HUES64 (cell line): ENCODE results near the gene CCER1. TPM values are rescaled to one million over a fixed set of nuclear protein-coding genes. Genes with fewer than 3 reads are reported as not detected.

Experiments used
- H3K27ac ChIP-seq: 2 replicates; pipeline ENCODE4 v1.7.0; 2013; ENCODE audit warnings: low read depth, low read length, inconsistent platforms
- H3K27me3 ChIP-seq: 2 replicates; pipeline ENCODE4 v1.6.1; 2013; ENCODE audit warnings: mild to moderate bottlenecking, low read length; ENCODE audit not compliant: insufficient read depth
- H3K36me3 ChIP-seq: 2 replicates; pipeline ENCODE4 v1.6.1; 2013; ENCODE audit warnings: mild to moderate bottlenecking, low read length; ENCODE audit not compliant: insufficient read depth
- H3K4me1 ChIP-seq: 2 replicates; pipeline ENCODE4 v1.6.1; 2013; ENCODE audit warnings: mild to moderate bottlenecking, low read length, moderate library complexity; ENCODE audit not compliant: insufficient read depth
- H3K4me3 ChIP-seq: 2 replicates; pipeline ENCODE4 v1.5.1; 2013; ENCODE audit warnings: mild to moderate bottlenecking, low read length, moderate library complexity
- H3K9ac ChIP-seq: 2 replicates; pipeline ENCODE4 v1.6.1; 2013; ENCODE audit warnings: mild to moderate bottlenecking, low read depth, low read length
- H3K9me3 ChIP-seq: 2 replicates; pipeline ENCODE4 v1.6.1; 2013; ENCODE audit warnings: low read depth, low read length; ENCODE audit not compliant: insufficient read depth
- WGBS: fragments of 150-250, 120-280 bp; methylation state at CpG from one replicate; pipeline ENCODE4 v1.1.7; 2013; ENCODE audit warnings: missing lambda C conversion rate; 5-methylcytosine and 5-hydroxymethylcytosine counted together
- polyA plus RNA-seq, 2 experiments: library from polyadenylated mRNA; stranded (reverse); fragments of 50-300 nt; gene quantifications; one replicate each; pipeline ENCODE4 v1.2.3, GENCODE V29; 2013

The CCER1 gene, protein sequence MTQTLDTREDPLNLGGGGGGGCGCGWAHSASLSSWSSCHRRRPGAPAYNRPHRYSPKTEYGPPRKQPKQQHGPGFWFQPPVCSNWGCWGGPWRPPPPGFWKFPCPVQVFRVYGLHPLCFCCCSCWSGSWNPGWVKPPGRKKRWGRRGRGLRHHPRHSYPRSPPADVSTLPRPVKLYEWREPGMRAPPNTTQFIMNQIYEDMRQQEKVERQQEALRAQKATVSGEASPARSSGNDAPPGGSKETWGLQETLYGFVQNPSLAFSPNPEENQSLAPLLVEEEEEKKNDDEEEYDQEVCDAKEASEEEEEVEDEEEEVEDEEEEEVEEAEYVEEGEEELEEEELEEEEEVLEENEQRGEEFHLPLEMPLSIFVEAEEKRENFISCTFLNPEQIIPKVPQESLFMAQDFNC
- polyA plus RNA-seq (2013, experiment 1 of 2) = not detected
- polyA plus RNA-seq (2013, experiment 2 of 2) = not detected

DNA sequence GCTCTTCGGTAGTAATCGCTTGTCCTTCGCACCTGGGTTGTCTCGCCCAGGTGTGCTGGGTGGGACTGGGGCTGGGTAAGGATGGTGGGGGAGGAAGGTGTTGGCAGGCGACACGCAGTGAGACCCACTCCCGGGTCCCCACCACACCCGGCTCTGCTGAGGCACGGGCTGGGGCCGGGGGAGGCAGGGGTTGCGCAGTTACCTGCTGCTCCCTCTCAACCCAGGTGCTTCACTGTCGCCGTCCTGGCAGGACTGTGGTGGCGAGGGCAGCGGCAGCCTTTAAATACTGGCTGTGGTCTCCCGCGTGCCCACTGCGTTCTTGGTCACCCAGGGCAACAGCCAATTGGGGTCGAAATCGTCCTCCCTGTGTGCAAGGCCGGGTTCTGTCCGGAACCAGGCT is at the start of gene CCER1:
TSS of gene CCER1 (minus strand) at position 256 of the 400 bp plus-strand sequence. CDS start 434 bp downstream, outside the sequence.
- Histone ChIP-seq H3K9ac (no peak within 1 kb of the TSS), H3K4me1 (no peaks in the 10 kb centered on the region), H3K36me3 (no peaks in the 10 kb centered on the region), H3K4me3 (no peak within 1 kb of the TSS), H3K27ac (no peak within 1 kb of the TSS), H3K27me3 (no peaks in the 10 kb centered on the region), H3K9me3 (no peaks in the 10 kb centered on the region)
- WGBS = 97% methylated on average over 22 of the region's 22 CpGs

DNA sequence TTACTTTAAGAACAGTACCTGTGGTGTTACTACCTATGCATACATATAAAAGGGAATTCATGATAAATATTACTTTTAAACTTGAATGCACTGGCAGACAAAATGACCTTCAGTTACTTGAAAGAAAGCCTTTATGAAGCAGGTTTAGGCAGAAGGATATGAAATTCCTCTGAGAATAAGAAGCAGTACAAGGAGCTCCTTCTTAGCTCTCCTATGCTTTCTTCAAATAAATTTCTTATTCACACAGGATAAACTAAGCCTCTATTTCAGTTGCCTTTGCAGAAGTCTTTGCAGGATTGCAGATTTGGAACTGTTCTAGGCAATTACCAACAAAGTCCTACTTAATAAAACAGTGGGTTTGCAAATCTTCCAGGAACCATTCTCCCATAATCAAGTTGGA is 48.8 kb upstream of the CCER1 start:
- no peaks in the 10 kb centered on the region for H3K36me3 ChIP-seq
- H3K27ac ChIP-seq = no peak overlapping the region
- H3K27me3 ChIP-seq = no peaks in the 10 kb centered on the region
- no peak overlapping the region for H3K4me3 ChIP-seq
- no peak overlapping the region for H3K9ac ChIP-seq
- no peaks in the 10 kb centered on the region for H3K4me1 ChIP-seq
- H3K9me3 ChIP-seq = no peaks in the 10 kb centered on the region

DNA sequence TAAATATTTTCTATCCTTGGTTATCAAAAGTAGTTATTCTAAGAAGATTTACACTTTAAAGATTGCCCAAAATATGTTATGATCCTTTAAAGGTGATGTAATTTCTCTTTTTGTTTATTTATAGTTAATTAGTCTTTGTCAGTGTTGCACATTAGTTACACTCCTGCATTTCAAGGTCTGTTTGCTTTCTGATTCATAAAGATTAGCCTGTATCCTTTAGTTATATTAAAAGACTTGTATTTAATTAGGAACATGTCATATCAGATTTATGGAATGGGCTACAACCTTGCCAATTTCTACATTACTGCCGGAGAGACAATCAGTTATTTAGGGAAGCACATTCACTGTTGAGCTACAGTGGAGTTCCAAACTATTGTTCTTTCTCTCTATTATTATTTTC is 46.3 kb upstream of the CCER1 start:
- Histone ChIP-seq H3K9ac (no peak overlapping the region), H3K27me3 (no peaks in the 10 kb centered on the region), H3K4me3 (no peak overlapping the region), H3K27ac (no peak overlapping the region), H3K36me3 (no peaks in the 10 kb centered on the region), H3K4me1 (no peaks in the 10 kb centered on the region), H3K9me3 (no peaks in the 10 kb centered on the region)
- WGBS = 94% methylated on average over 1 of the region's 1 CpG

DNA sequence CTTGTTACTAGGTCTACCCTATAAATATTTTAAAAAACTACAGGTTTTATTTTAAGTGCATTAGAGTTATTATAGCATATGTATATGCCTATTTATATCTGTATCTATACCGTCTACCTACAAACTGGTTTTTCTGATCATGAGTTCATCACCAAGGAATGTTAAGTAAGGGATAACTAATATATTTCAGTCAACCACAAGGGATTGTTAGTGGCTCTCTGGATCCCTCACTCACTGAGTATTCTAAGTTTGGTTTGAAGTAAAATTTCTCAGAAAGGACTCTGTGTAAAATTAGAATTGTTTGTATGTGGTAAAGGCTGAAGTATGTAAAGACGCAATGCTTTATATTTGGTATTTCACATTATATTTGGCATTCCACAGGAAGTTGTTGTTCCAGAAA is 45.0 kb upstream of the CCER1 start:
- no CpG with 5 or more reads among the region's 2 CpGs for WGBS
- Histone ChIP-seq H3K36me3 (no peaks in the 10 kb centered on the region), H3K9me3 (no peaks in the 10 kb centered on the region)

DNA sequence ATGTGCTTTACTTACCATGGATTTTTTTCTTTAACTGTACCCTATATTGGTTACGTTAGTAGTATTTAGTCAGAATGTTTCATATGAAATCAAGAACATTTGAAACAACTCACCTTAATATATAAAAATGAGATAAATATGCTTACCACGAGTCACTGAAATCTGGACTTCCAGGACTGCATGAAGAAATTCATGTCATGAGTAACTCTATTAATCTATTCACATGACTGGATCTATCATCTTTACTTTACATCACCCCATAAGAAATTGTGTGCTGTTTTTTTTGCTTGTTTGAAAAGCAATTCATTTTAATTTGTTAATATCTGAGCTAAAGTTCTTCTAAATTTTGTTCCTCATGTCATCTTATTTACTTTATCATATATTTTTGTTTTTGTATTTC is 44.6 kb upstream of the CCER1 start:
- H3K36me3 ChIP-seq = no peaks in the 10 kb centered on the region
- H3K9me3 ChIP-seq = no peaks in the 10 kb centered on the region
- no peaks in the 10 kb centered on the region for H3K27me3 ChIP-seq
- no peaks in the 10 kb centered on the region for H3K4me1 ChIP-seq
- H3K27ac ChIP-seq = no peak overlapping the region
- H3K9ac ChIP-seq = no peak overlapping the region
- WGBS = 100% methylated on average over 1 of the region's 2 CpGs
- no peak overlapping the region for H3K4me3 ChIP-seq

More for the DNA sequence above, 45.0 kb upstream of the CCER1 start:
- Histone ChIP-seq H3K27me3 (no peaks in the 10 kb centered on the region), H3K4me1 (no peaks in the 10 kb centered on the region), H3K4me3 (no peak overlapping the region), H3K27ac (no peak overlapping the region), H3K9ac (no peak overlapping the region)

DNA sequence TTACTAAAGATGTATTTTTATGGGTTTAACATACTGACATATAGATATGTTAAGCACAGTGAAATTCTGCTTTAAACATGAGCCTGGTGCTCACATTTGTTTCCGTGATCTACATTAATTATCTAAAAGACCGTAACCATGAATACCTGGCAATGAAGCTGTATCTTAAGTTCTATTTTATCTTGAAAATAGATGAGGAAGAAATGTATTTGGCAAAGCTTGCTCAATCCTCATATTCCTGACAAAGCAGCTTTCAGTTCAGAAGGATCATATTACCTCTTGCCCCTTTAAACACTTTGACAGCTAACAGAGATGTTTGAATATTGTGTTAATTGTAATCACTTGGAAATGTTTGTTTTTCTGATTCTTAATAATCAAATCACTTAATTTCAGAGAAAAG is 40.0 kb upstream of the CCER1 start:
- Histone ChIP-seq H3K9ac (no peak overlapping the region), H3K27ac (no peak overlapping the region)
- WGBS = 87% methylated on average over 2 of the region's 2 CpGs

DNA sequence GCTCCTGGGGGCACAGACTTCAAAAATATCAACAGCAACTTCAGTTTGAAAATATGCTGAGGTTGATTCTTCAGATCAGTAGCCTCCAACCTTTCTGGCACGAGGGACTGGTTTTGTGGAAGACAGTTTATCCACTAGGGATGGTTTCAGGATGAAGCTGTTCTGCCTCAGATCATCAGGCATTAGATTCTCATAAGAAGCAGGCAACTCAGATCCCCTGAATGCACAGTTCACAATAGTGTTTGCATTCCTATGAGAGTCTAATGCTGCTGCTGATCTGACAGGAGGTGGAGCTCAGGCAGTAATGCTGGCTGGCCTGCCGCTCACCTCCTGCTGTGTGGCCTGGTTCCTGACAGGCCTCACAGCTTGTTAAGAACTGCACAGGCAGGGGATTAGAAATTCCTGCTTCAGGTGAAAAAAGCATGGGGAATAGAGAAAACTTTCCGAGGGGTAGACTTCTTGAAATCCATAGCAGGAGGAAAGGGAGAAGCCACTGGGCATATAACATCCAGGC is 37.0 kb upstream of the CCER1 start:
- no peak overlapping the region for H3K4me3 ChIP-seq
- 85% methylated on average over 3 of the region's 3 CpGs for WGBS
- H3K27ac ChIP-seq = no peak overlapping the region
- H3K9me3 ChIP-seq = peaks cover 8% of the 10 kb centered on the region
- no peaks in the 10 kb centered on the region; the same call in 1 of the 2 replicates for H3K27me3 ChIP-seq
- H3K9ac ChIP-seq = no peak overlapping the region
- H3K36me3 ChIP-seq = no peaks in the 10 kb centered on the region
- no peaks in the 10 kb centered on the region for H3K4me1 ChIP-seq

More for the DNA sequence above, 40.0 kb upstream of the CCER1 start:
- Histone ChIP-seq H3K4me1 (no peaks in the 10 kb centered on the region), H3K36me3 (no peaks in the 10 kb centered on the region), H3K27me3 (no peaks in the 10 kb centered on the region), H3K4me3 (no peak overlapping the region), H3K9me3 (peaks cover 8% of the 10 kb centered on the region)

DNA sequence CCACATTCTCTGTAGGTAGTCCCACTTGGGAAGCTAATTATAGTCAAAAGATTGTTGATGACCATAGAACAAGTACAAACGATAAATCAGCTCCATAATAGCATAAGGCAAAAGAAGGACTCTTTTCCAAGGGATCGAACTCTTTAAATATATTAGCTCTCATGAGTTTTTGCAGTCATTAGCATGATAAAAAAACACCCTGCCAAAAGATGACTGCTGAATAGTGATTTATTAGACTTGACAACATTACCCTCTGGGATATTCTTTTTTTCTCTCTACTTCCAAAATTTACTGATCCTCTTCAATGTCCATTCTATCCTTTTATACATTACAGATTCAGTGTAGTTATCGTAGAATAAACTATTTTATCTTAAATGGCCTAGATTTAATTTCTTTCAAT is 35.6 kb upstream of the CCER1 start:
- Histone ChIP-seq H3K4me1 (no peaks in the 10 kb centered on the region), H3K4me3 (no peak overlapping the region), H3K36me3 (no peaks in the 10 kb centered on the region), H3K27ac (no peak overlapping the region), H3K9me3 (peaks cover 11% of the 10 kb centered on the region), H3K9ac (no peak overlapping the region), H3K27me3 (peaks cover 11% of the 10 kb centered on the region)
- 80% methylated on average over 1 of the region's 3 CpGs for WGBS

DNA sequence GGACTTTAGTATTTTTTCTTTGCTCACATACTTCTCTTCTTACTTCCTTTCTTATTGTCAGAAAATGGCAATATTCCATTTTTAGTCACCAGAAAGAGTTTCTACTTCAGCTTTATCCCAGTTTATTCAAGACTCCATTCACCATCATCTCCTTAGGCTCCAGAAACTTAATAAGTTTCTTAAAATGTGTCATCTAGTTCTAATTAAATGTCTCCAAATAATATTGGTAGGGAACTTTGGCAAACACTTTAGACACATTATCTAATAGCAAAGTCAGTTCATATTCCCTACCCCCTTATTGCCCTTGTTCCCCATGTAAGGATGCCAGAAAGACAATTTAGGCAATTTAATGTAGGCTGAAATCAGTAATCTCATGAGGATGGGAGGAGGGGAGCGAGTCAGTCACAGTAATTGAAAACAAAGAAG is 34.7 kb upstream of the CCER1 start:
- Histone ChIP-seq H3K27me3 (peaks cover 19% of the 10 kb centered on the region), H3K27ac (no peak overlapping the region), H3K36me3 (no peaks in the 10 kb centered on the region), H3K4me3 (no peak overlapping the region), H3K4me1 (no peaks in the 10 kb centered on the region), H3K9me3 (peaks cover 11% of the 10 kb centered on the region), H3K9ac (no peak overlapping the region)
- whole genome bisulfite sequencing = 97% methylated on average over 1 of the region's 1 CpG

DNA sequence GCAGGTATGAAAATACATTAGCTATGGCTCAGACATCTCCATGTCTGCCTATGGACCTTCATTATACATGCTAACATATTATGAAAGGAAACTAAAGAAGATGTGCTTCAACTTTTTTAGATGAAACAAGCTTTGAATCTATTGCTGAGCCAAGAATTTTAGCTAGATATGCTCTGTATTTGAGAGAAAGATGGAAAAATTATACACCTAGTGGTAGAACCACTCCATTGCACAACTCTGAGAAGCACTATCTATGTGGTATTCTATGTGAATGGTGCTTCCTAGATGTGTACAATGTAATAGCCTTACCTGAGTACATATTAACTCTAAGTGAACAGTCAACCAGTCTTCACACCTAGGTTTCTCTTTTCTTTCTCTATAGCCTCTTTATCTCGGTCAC is 32.5 kb upstream of the CCER1 start:
- Histone ChIP-seq H3K4me1 (peaks cover 4% of the 10 kb centered on the region; the same call in 1 of the 2 replicates), H3K36me3 (no peaks in the 10 kb centered on the region), H3K4me3 (no peak overlapping the region), H3K9me3 (peaks cover 11% of the 10 kb centered on the region), H3K27ac (no peak overlapping the region), H3K9ac (no peak overlapping the region), H3K27me3 (peaks cover 33% of the 10 kb centered on the region)
- 100% methylated on average over 1 of the region's 1 CpG for WGBS

DNA sequence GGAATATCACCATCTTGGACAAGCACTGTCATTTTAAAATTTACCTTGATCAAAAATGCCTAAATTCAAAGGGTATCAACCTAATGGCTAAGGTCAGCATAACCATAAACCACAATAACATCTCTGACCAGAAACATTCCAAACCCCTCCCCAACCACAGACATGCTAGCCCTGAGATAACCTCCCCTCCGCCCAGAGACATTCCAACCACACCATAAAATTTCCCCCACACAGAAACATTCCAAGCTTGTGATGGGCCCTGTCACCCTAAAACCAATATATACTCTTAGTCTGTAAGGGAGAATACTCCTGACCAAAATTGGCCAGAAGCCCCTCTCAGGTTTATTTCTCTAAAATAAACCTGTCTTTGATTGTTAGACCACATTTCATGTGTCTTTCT is 32.1 kb upstream of the CCER1 start:
- no peak overlapping the region for H3K4me3 ChIP-seq
- WGBS = 97% methylated on average over 1 of the region's 1 CpG
- peaks cover 38% of the 10 kb centered on the region for H3K27me3 ChIP-seq
- peaks cover 4% of the 10 kb centered on the region; the same call in 1 of the 2 replicates for H3K4me1 ChIP-seq
- H3K27ac ChIP-seq = no peak overlapping the region
- no peak overlapping the region for H3K9ac ChIP-seq
- H3K9me3 ChIP-seq = peaks cover 11% of the 10 kb centered on the region
- H3K36me3 ChIP-seq = no peaks in the 10 kb centered on the region
